Measurements from ENCODE around the gene WDR73. TPM values are rescaled to one million over a fixed set of nuclear protein-coding genes. Genes with fewer than 3 reads are reported as not detected.

WDR73 gene
- total RNA-seq, 1 donor from 2014 or later, result 18.5 TPM

GRCh38 chr15:84659904-84660781 lies 6.1 kb upstream of the WDR73 start:
- no peaks in the 10 kb centered on the region for H3K27me3 ChIP-seq (ENCODE audit: control insufficient read depth, insufficient read depth, low read length)
- DNase-seq (ENCODE audit: low read depth), result no peak
- H3K36me3 ChIP-seq (ENCODE audit: control insufficient read depth, insufficient read depth, low read length), result no peaks in the 10 kb centered on the region
- TF ChIP-seq CTCF (IDR thresholded peaks at IDR 0.05; ENCODE audit: insufficient read depth, low read length, poor library complexity, severe bottlenecking), result no peak
- no peak overlapping the region for H3K4me3 ChIP-seq (ENCODE audit: low read depth, low read length)

- H3K27me3 ChIP-seq (ENCODE audit: control insufficient read depth, insufficient read depth, low read length), result no peaks in the 10 kb centered on the region
- H3K4me3 ChIP-seq (ENCODE audit: low read depth, low read length), result no peak overlapping the region
- TF ChIP-seq CTCF (IDR thresholded peaks at IDR 0.05; ENCODE audit: insufficient read depth, low read length, poor library complexity, severe bottlenecking), result no peak
- no peaks in the 10 kb centered on the region for H3K36me3 ChIP-seq (ENCODE audit: control insufficient read depth, insufficient read depth, low read length)
- DNase-seq (ENCODE audit: low read depth), result no peak
Measured at GRCh38 chr15:84658788-84659411, 4.8 kb upstream of the WDR73 start.

- Histone ChIP-seq H3K4me3 (ENCODE audit: low read depth, low read length) (peak within 1 kb of the TSS; percentile 47), H3K27me3 (ENCODE audit: control insufficient read depth, insufficient read depth, low read length) (no peaks in the 10 kb centered on the region), H3K36me3 (ENCODE audit: control insufficient read depth, insufficient read depth, low read length) (no peaks in the 10 kb centered on the region)
- DNase-seq (ENCODE audit: low read depth), result no peak
- peak; percentile 79 for TF ChIP-seq CTCF (IDR thresholded peaks at IDR 0.05; ENCODE audit: insufficient read depth, low read length, poor library complexity, severe bottlenecking)
Measured at GRCh38 chr15:84658080-84658787, 4.2 kb upstream of the WDR73 start, which contains the start of gene NMB. Gene NMB, minus strand, starts transcription at chr15:84658199. Its CDS starts 47 bp downstream, at chr15:84658152.

- no peaks in the 10 kb centered on the region for H3K27me3 ChIP-seq (ENCODE audit: control insufficient read depth, insufficient read depth, low read length)
- no peaks in the 10 kb centered on the region for H3K36me3 ChIP-seq (ENCODE audit: control insufficient read depth, insufficient read depth, low read length)
- DNase-seq (ENCODE audit: low read depth), result no peak
- no peak for TF ChIP-seq CTCF (IDR thresholded peaks at IDR 0.05; ENCODE audit: insufficient read depth, low read length, poor library complexity, severe bottlenecking)
- peak overlapping the region; percentile 47 for H3K4me3 ChIP-seq (ENCODE audit: low read depth, low read length)
Measured at GRCh38 chr15:84657748-84658079, 3.6 kb upstream of the WDR73 start.

GRCh38 chr15:84656972-84657371 lies 2.9 kb upstream of the WDR73 start:
- H3K36me3 ChIP-seq (ENCODE audit: control insufficient read depth, insufficient read depth, low read length), result no peaks in the 10 kb centered on the region
- H3K4me3 ChIP-seq (ENCODE audit: low read depth, low read length), result no peak overlapping the region
- no peak for TF ChIP-seq CTCF (IDR thresholded peaks at IDR 0.05; ENCODE audit: insufficient read depth, low read length, poor library complexity, severe bottlenecking)
- no peak for DNase-seq (ENCODE audit: low read depth)
- H3K27me3 ChIP-seq (ENCODE audit: control insufficient read depth, insufficient read depth, low read length), result no peaks in the 10 kb centered on the region
